ENCODE measurements around the gene OTUD7B. TPM values are rescaled to one million over a fixed set of nuclear protein-coding genes. Genes with fewer than 3 reads are reported as not detected.
"Not testable (repeated sequence)": the region's sequence is repeated elsewhere in the genome, so short reads cannot be mapped to it uniquely, and the experiment has no call there.

OTUD7B gene
- total RNA-seq, 4 donors from 2014 or later: 12.4 to 22.0 (median 19.5) TPM

- Histone ChIP-seq H3K4me3 (no peak overlapping the region), H3K9me3 (no peaks in the 10 kb centered on the region), H3K27ac (no peak overlapping the region), H3K27me3 (no peaks in the 10 kb centered on the region), H3K4me1 (no peaks in the 10 kb centered on the region), H3K36me3 (peaks cover 0 to 51% (median 0%) of the 10 kb centered on the region in 3 donors)
- TF ChIP-seq POLR2A (IDR thresholded peaks at IDR 0.05): no peak
- TF ChIP-seq, protein P1, sequence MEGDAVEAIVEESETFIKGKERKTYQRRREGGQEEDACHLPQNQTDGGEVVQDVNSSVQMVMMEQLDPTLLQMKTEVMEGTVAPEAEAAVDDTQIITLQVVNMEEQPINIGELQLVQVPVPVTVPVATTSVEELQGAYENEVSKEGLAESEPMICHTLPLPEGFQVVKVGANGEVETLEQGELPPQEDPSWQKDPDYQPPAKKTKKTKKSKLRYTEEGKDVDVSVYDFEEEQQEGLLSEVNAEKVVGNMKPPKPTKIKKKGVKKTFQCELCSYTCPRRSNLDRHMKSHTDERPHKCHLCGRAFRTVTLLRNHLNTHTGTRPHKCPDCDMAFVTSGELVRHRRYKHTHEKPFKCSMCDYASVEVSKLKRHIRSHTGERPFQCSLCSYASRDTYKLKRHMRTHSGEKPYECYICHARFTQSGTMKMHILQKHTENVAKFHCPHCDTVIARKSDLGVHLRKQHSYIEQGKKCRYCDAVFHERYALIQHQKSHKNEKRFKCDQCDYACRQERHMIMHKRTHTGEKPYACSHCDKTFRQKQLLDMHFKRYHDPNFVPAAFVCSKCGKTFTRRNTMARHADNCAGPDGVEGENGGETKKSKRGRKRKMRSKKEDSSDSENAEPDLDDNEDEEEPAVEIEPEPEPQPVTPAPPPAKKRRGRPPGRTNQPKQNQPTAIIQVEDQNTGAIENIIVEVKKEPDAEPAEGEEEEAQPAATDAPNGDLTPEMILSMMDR (IDR thresholded peaks at IDR 0.05): no peak
- no peak for DNase-seq
Observed at GRCh38 chr1:149949911-149950310, 60.6 kb downstream of the OTUD7B start.

DNA sequence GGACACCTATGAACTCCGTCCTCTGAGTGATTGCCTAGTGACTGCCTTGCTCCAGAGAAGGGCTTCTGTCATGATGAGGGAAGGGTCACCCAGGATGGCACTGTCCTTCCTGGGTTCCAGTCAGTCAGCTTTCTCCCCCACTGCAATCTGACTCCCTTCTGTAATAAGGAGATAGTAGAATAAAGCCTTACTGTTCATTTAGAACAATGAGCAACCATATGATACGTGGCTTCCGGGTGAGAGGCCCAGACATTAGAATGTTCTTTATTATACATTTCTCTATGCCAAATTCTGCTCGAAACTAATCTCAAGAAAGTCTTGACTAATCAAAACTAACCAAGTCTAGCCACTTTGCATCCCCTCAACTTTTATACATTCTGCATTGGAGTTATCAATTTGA lies 65.3 kb downstream of the OTUD7B start:
- TF ChIP-seq POLR2A (IDR thresholded peaks at IDR 0.05): no peak
- TF ChIP-seq, protein P1 (IDR thresholded peaks at IDR 0.05): no peak
- Histone ChIP-seq H3K4me1 (no peaks in the 10 kb centered on the region), H3K4me3 (no peak overlapping the region), H3K36me3 (peaks cover 0 to 63% (median 0%) of the 10 kb centered on the region in 3 donors), H3K27ac (no peak overlapping the region), H3K27me3 (no peaks in the 10 kb centered on the region), H3K9me3 (no peaks in the 10 kb centered on the region)
- no peak for DNase-seq

DNA sequence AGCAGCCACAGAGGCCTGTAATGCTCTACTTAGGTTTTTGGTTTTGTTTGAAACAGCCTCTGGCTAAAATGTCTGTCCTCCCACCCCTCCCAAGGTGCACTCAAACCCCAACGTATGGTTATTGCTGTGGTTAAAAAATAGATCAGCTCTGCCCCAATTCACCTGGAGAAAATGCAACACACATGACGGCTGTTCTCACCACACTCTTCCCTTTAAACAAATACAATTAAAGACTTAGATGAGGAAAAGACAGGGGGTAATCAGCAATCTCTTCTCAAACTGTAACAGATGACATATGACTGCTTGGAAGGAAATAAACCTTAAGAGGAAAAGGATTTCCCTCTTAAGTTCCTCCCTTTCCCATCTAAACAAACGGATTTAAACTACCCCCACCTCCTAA lies 67.6 kb downstream of the OTUD7B start:
- Histone ChIP-seq H3K9me3 (no peaks in the 10 kb centered on the region), H3K27me3 (no peaks in the 10 kb centered on the region), H3K4me1 (peaks cover 0 to 14% (median 5%) of the 10 kb centered on the region in 4 donors), H3K4me3 (no peak overlapping the region), H3K36me3 (peaks cover 0 to 41% (median 0%) of the 10 kb centered on the region in 3 donors), H3K27ac (peak overlapping the region in 2 of 4 donors; percentile 8 to 55)
- TF ChIP-seq, protein P1 (IDR thresholded peaks at IDR 0.05): no peak
- no peak for TF ChIP-seq POLR2A (IDR thresholded peaks at IDR 0.05)
- no peak for DNase-seq

- Histone ChIP-seq H3K36me3 (peaks cover 0 to 34% (median 0%) of the 10 kb centered on the region in 3 donors), H3K27ac (peak overlapping the region in 1 of 4 donors; percentile 14), H3K4me3 (no peak overlapping the region), H3K9me3 (no peaks in the 10 kb centered on the region), H3K27me3 (no peaks in the 10 kb centered on the region), H3K4me1 (peaks cover 0 to 21% (median 8%) of the 10 kb centered on the region in 4 donors)
- no peak for DNase-seq
- TF ChIP-seq, protein P1 (IDR thresholded peaks at IDR 0.05): peak in 1 of 6 experiments; percentile 11
- no peak for TF ChIP-seq POLR2A (IDR thresholded peaks at IDR 0.05)
Observed at GRCh38 chr1:149942207-149942606, 68.3 kb downstream of the OTUD7B start.

- Histone ChIP-seq H3K4me3 (no peak overlapping the region), H3K27me3 (no peaks in the 10 kb centered on the region), H3K9me3 (no peaks in the 10 kb centered on the region), H3K4me1 (peaks cover 0 to 25% (median 8%) of the 10 kb centered on the region in 4 donors), H3K36me3 (peaks cover 0 to 17% (median 0%) of the 10 kb centered on the region in 3 donors), H3K27ac (peak overlapping the region in 2 of 4 donors; percentile 63 to 89)
- TF ChIP-seq POLR2A (IDR thresholded peaks at IDR 0.05): no peak
- TF ChIP-seq, protein P1 (IDR thresholded peaks at IDR 0.05): no peak
- DNase-seq: no peak
Observed at GRCh38 chr1:149940427-149940826, 70.1 kb downstream of the OTUD7B start.

DNA sequence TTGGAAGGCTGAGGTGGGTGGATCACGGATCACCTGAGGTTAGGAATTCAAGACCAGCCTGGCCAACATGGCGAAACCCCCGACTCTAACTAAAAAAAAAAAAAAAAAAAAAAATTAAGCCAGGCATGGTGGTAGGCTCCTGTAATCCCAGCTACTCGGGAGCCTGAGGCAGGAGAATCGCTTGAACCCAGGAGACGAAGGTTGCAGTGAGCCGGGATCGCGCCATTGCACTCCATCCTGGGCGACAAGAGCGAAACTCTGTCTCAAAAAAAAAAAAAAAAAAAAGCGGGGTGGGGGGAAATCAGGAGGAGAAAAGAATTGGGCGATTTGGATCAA lies 71.9 kb downstream of the OTUD7B start:
- not testable (repeated sequence) for H3K36me3 ChIP-seq, H3K9me3 ChIP-seq, H3K27me3 ChIP-seq, DNase-seq
- H3K4me1 ChIP-seq: peaks cover 0 to 36% (median 8%) of the 10 kb centered on the region in 4 donors
- H3K27ac ChIP-seq: peak overlapping the region; percentile 17 to 94 (median 70)
- H3K4me3 ChIP-seq: peak overlapping the region in 2 of 4 donors; percentile 36 to 40
